Progenitor cell of endocrine pancreas (in vitro differentiated cells): ENCODE data around the gene DTD1. TPM values are rescaled to one million over a fixed set of nuclear protein-coding genes. Genes with fewer than 3 reads are reported as not detected.

ENCODE experiments used
- DNase-seq: peaks from one replicate; pipeline ENCODE4 v3.0.0; 2021; ENCODE audit warnings: low spot score; ENCODE audit not compliant: unreplicated experiment
- H3K27ac Mint-ChIP-seq: 2 replicates; pipeline ENCODE4 v1.8.0; 2021; ENCODE audit warnings: mild to moderate bottlenecking, moderate library complexity, mixed read lengths
- H3K27me3 Mint-ChIP-seq: 2 replicates; pipeline ENCODE4 v1.8.0; 2021; ENCODE audit warnings: mixed read lengths
- H3K36me3 Mint-ChIP-seq: 2 replicates; pipeline ENCODE4 v1.8.0; 2022; ENCODE audit warnings: mixed read lengths; ENCODE audit not compliant: insufficient read depth
- H3K4me1 Mint-ChIP-seq: 2 replicates; pipeline ENCODE4 v1.8.0; 2021; ENCODE audit warnings: low read depth, mixed read lengths
- H3K4me3 Mint-ChIP-seq: 2 replicates; pipeline ENCODE4 v1.8.0; 2021; ENCODE audit warnings: low read depth, mild to moderate bottlenecking, moderate library complexity, mixed read lengths
- H3K9me3 Mint-ChIP-seq: 2 replicates; pipeline ENCODE4 v1.8.0; 2021; ENCODE audit warnings: low read depth, mixed read lengths
- total RNA-seq: library from RNA; stranded (reverse); gene quantifications from 2 replicates; pipeline ENCODE4 v1.2.1, GENCODE V29; 2021
- TF ChIP-seq, protein P1 (sequence below): fragments of 200-600 bp; sonication (generic); IDR thresholded peaks from one replicate; pipeline ENCODE4 v1.5.0; 2021; ENCODE audit warnings: antibody characterized with exemption, mild to moderate bottlenecking; ENCODE audit not compliant: unreplicated experiment

DTD1 gene
- total RNA-seq, 1 donor from 2014 or later: 26.8 TPM

DNA sequence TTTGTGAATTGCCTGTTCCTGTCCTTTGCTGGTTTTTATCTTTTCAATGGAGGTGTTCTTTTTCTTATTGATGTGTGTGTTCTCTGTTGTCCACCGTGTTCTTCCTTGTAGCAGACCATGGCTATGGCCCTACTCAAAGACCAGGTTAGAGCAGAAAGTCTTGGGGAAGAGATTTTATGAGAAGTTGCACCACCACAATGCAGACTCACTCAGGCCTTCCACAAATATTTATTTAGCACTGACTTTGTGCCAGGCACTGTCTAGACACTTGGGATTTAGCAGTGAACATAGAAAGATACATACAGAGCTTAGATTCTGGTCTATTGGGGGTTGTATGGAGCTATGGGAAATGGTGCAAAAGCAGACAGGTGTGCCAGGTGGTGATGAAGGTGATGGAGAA, 98.8 kb downstream of the DTD1 start:
- Mint-ChIP-seq H3K27me3 (no peaks in the 10 kb centered on the region), H3K4me3 (no peak overlapping the region), H3K9me3 (no peaks in the 10 kb centered on the region), H3K4me1 (peaks cover 1% of the 10 kb centered on the region), H3K36me3 (no peaks in the 10 kb centered on the region), H3K27ac (no peak overlapping the region)
- DNase-seq: no peak
- TF ChIP-seq, protein P1, sequence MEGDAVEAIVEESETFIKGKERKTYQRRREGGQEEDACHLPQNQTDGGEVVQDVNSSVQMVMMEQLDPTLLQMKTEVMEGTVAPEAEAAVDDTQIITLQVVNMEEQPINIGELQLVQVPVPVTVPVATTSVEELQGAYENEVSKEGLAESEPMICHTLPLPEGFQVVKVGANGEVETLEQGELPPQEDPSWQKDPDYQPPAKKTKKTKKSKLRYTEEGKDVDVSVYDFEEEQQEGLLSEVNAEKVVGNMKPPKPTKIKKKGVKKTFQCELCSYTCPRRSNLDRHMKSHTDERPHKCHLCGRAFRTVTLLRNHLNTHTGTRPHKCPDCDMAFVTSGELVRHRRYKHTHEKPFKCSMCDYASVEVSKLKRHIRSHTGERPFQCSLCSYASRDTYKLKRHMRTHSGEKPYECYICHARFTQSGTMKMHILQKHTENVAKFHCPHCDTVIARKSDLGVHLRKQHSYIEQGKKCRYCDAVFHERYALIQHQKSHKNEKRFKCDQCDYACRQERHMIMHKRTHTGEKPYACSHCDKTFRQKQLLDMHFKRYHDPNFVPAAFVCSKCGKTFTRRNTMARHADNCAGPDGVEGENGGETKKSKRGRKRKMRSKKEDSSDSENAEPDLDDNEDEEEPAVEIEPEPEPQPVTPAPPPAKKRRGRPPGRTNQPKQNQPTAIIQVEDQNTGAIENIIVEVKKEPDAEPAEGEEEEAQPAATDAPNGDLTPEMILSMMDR: no peak

DNA sequence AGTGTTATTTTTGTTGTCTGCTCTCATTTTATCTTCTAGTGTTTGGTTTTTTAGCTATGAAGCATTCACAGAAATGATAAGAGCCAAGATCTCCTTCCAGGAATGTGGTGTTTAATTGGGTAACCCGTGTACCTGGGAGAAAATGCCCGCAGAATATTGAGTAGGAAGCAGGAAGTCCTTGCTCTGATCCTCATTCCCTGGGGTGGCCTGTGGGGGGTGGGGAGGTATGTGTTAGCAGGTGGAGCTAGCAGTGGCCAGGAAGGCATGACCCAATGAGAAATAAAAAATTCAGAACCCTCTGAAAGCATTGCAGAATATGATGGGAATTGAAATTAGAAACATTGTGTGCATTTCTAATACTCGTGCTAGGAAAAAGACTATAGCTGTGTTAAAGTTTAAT, 100.8 kb downstream of the DTD1 start:
- Mint-ChIP-seq H3K27me3 (no peaks in the 10 kb centered on the region), H3K4me3 (no peak overlapping the region), H3K9me3 (no peaks in the 10 kb centered on the region), H3K4me1 (peaks cover 1% of the 10 kb centered on the region), H3K36me3 (no peaks in the 10 kb centered on the region), H3K27ac (no peak overlapping the region)
- DNase-seq: no peak
- TF ChIP-seq, protein P1: no peak

DNA sequence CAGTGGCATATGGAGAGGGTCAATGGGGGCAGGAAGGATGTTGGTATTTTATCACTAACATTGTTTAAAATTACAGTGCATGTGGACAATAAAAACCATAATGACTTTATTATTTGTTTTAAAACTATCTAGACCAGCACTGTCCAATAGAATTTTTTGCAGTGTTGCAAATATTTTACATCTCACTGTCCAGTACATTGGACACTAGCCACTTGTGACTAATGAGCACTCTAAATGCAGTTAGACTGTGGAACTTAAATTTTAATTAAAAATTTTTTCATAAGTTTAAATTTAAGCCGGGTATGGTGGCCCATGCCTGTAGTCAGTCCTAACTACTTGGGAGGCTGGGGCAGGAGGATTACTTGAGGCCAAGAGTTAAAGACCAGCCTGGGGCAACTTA, 101.7 kb downstream of the DTD1 start:
- Mint-ChIP-seq H3K4me3 (no peak overlapping the region), H3K27ac (no peak overlapping the region), H3K9me3 (no peaks in the 10 kb centered on the region)

DNA sequence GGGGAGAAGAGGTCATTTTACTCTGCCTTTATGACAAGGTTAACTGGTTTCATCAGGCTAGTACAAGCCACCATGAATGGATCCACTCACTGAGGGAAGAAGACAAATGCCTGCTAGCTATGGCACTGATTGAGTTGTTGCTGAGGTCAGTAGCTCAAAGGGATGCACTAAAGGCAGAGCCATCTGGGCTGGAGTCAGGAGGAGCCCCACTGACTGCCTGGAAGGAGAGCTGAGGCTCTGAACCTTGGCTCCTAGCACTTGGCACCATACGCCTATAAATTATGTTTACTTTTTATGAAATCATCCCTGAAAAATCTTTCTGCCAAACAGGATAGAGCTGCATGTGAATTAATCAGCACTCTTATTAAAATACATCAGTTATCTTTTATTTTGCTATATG, 104.6 kb downstream of the DTD1 start:
- no peaks in the 10 kb centered on the region for H3K9me3 Mint-ChIP-seq
- H3K4me3 Mint-ChIP-seq: no peak overlapping the region
- no peak for DNase-seq
- no peaks in the 10 kb centered on the region for H3K27me3 Mint-ChIP-seq
- H3K4me1 Mint-ChIP-seq: no peaks in the 10 kb centered on the region
- no peak overlapping the region for H3K27ac Mint-ChIP-seq
- no peaks in the 10 kb centered on the region for H3K36me3 Mint-ChIP-seq
- TF ChIP-seq, protein P1: no peak

More for the DNA sequence above, 101.7 kb downstream of the DTD1 start:
- TF ChIP-seq, protein P1: no peak
- no peak for DNase-seq
- no peaks in the 10 kb centered on the region for H3K36me3 Mint-ChIP-seq
- peaks cover 1% of the 10 kb centered on the region for H3K4me1 Mint-ChIP-seq
- H3K27me3 Mint-ChIP-seq: no peaks in the 10 kb centered on the region

DNA sequence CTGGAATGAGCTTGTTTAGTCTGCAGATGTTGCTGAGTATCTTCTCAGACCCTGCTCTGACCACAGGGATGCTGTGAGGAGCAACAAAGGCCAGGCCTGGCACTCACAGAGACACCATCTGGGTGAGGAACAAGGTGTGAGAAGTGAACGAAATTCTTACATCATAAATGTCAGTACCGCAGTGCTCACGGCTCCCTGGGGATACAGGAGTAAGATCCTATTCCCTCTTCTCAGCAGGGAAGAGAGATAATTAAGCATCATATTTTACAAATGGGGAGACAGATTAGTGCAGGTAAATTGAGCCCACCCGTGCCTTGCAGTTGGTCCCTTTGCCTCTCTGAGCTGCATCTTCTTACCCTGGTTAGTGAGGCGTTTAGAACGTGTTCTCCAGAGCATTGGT, 106.2 kb downstream of the DTD1 start:
- Mint-ChIP-seq H3K27ac (no peak overlapping the region), H3K9me3 (no peaks in the 10 kb centered on the region), H3K4me3 (no peak overlapping the region), H3K27me3 (no peaks in the 10 kb centered on the region), H3K4me1 (no peaks in the 10 kb centered on the region), H3K36me3 (no peaks in the 10 kb centered on the region)
- DNase-seq: no peak
- TF ChIP-seq, protein P1: no peak
